HepG2 (cell line): Measurements from ENCODE around the gene CSTPP1. TPM values are rescaled to one million over a fixed set of nuclear protein-coding genes. Genes with fewer than 3 reads are reported as not detected.
A peak's percentile ranks its signal among the peaks of the same experiment; 100 is the strongest.

Experiments
- ARNT2 ChIP-seq: sonication (generic); formaldehyde crosslinking; IDR thresholded peaks from 2 replicates; pipeline ENCODE4 v1.8.0; 2022; ENCODE audit warnings: mild to moderate bottlenecking, low read depth, missing genetic modification reagents, moderate library complexity
- DNMT1 ChIP-seq: sonication (generic); formaldehyde crosslinking; IDR thresholded peaks from 2 replicates; pipeline ENCODE4 v1.5.1; 2020; ENCODE audit warnings: mild to moderate bottlenecking, missing genetic modification reagents
- E2F2 ChIP-seq: sonication (generic); formaldehyde crosslinking; IDR thresholded peaks from 2 replicates; pipeline ENCODE4 v1.4.0; 2020; ENCODE audit warnings: missing genetic modification reagents, borderline replicate concordance
- MAF1 ChIP-seq: sonication (generic); formaldehyde crosslinking; IDR thresholded peaks from 2 replicates; pipeline ENCODE4 v1.5.0; 2020; ENCODE audit warnings: missing genetic modification reagents, borderline replicate concordance
- MXD4 ChIP-seq: IDR thresholded peaks from 2 replicates; pipeline ENCODE4 v1.6.1; 2016; ENCODE audit warnings: mild to moderate bottlenecking, missing biosample characterization, missing genetic modification reagents
- RERE ChIP-seq: IDR thresholded peaks from 2 replicates; pipeline ENCODE4 v1.6.1; 2016; ENCODE audit warnings: low read depth, missing genetic modification reagents, missing compliant biosample characterization
- SALL2 ChIP-seq: sonication (generic); formaldehyde crosslinking; IDR thresholded peaks from 2 replicates; pipeline ENCODE4 v1.8.1; 2023; ENCODE audit warnings: mild to moderate bottlenecking, missing genetic modification reagents, inconsistent platforms
- TCF7 ChIP-seq: sonication (generic); IDR thresholded peaks from 2 replicates; pipeline ENCODE4 v1.6.1; 2016; ENCODE audit warnings: antibody characterized with exemption, low read depth
- TFDP1 ChIP-seq: IDR thresholded peaks from 2 replicates; pipeline ENCODE4 v1.6.1; 2016; ENCODE audit warnings: missing compliant biosample characterization, missing genetic modification reagents, borderline replicate concordance
- TMF1 ChIP-seq: sonication (generic); formaldehyde crosslinking; IDR thresholded peaks from 2 replicates; pipeline ENCODE4 v1.8.1; 2022; ENCODE audit warnings: low read depth, missing genetic modification reagents
- ZBTB7B ChIP-seq: sonication (generic); formaldehyde crosslinking; IDR thresholded peaks from 2 replicates; pipeline ENCODE4 v1.4.0; 2020; ENCODE audit warnings: missing genetic modification reagents
- ZNF605 ChIP-seq: sonication (generic); formaldehyde crosslinking; IDR thresholded peaks from 2 replicates; pipeline ENCODE4 v1.8.0; 2022; ENCODE audit warnings: mild to moderate bottlenecking, missing genetic modification reagents
- ZNF609 ChIP-seq: sonication (generic); formaldehyde crosslinking; IDR thresholded peaks from 2 replicates; pipeline ENCODE4 v1.4.0; 2020; ENCODE audit warnings: mild to moderate bottlenecking, missing genetic modification reagents, borderline replicate concordance
- ZSCAN31 ChIP-seq: sonication (generic); formaldehyde crosslinking; IDR thresholded peaks from 2 replicates; pipeline ENCODE4 v1.5.0; 2020; ENCODE audit warnings: low read depth, mild to moderate bottlenecking, missing genetic modification reagents
- polyA plus RNA-seq, 8 experiments: library from polyadenylated mRNA; depleted of rRNA in 3 of 8; stranded (reverse) in 7 of 8; unstranded in 1 of 8; fragments of >200 nt; fragmentation: Illumina TruSeq in 4 of 8; extraction: Trizol in 4 of 8; gene quantifications; 2 replicates each; pipeline versions ENCODE4 v1.2.1 to v1.2.3, GENCODE V29; 2011 to 2016; ENCODE audit warnings: low read depth in 4 of 8, missing spikeins in 1 of 8, mixed read lengths in 1 of 8; ENCODE audit not compliant: insufficient read depth in 1 of 8
- total RNA-seq, 5 experiments: library from RNA; depleted of rRNA; stranded (reverse); fragments of >200 nt; fragmentation: Illumina TruSeq; extraction: Trizol; gene quantifications; 2 replicates each; pipeline ENCODE4 v1.2.3, GENCODE V29; 2016; ENCODE audit warnings: low read depth in 1 of 5

Gene CSTPP1
- total and polyA plus RNA-seq, 2 of the 13 experiments (the other 11 are each of a cell fraction or from before 2014, with no cell fraction given), result 12.3 to 14.6 TPM

- TF ChIP-seq E2F2 (CRISPR knock-in tag), result no peak
- peak; percentile 33; the same call in 1 of the 2 replicates for TF ChIP-seq ZSCAN31
- no peak for TF ChIP-seq MXD4 (CRISPR knock-in tag)
- no peak for TF ChIP-seq ZNF605 (CRISPR knock-in tag)
- TF ChIP-seq ZBTB7B, result 0 out of 2 replicates have a peak, but pooled peaks have one; percentile 21
- no peak for TF ChIP-seq DNMT1
- TF ChIP-seq MAF1 (CRISPR knock-in tag), result no peak
- TF ChIP-seq ZNF609 (CRISPR knock-in tag), result no peak
- TF ChIP-seq TMF1, result 0 out of 2 replicates have a peak, but pooled peaks have one; percentile 43
- TF ChIP-seq TFDP1 (CRISPR knock-in tag), result peak; percentile 37; the same call in 1 of the 2 replicates
- TF ChIP-seq SALL2, result no peak
- 0 out of 2 replicates have a peak, but pooled peaks have one; percentile 40 for TF ChIP-seq ARNT2 (CRISPR knock-in tag)
- no peak for TF ChIP-seq RERE (CRISPR knock-in tag)
- no peak for TF ChIP-seq TCF7
These were observed 18.3 kb upstream of the CSTPP1 start, which contains the start of gene LRP4 (continued) for GRCh38 chr11:46918083-46918787.
